B cell (primary cell): ENCODE data around the gene AFG1L. TPM values are rescaled to one million over a fixed set of nuclear protein-coding genes. Genes with fewer than 3 reads are reported as not detected.

Experiments used
- ATAC-seq: fragments of 200-7000 bp; cut with Tn5 transposase; one replicate; pipeline ENCODE4 v1.10.0; 2021; ENCODE audit warnings: low read depth, mild to moderate bottlenecking, moderate number of reproducible peaks, moderate library complexity
- CTCF ChIA-PET: fragments of 350-600 bp; sonication (Branson Sonifier 250); formaldehyde crosslinking; loops from one replicate; lab custom pipeline; 2021; ENCODE audit warnings: antibody characterized with exemption, inconsistent platforms; lab: Charles Lee
- POLR2A ChIA-PET: fragments of 350-600 bp; sonication (Branson Sonifier 250); formaldehyde crosslinking; loops from one replicate; lab custom pipeline; 2021; ENCODE audit warnings: antibody characterized with exemption; lab: Charles Lee
- DNase-seq: peaks from one replicate; pipeline ENCODE4 v3.0.0; 2013
- H2AFZ ChIP-seq: 2 replicates; pipeline ENCODE4 v1.6.1; 2012; ENCODE audit warnings: mild to moderate bottlenecking, low read depth, low read length; ENCODE audit not compliant: insufficient read depth, poor library complexity, severe bottlenecking
- H3K27ac ChIP-seq, 2 donors: 1 replicate in 1 of 2; 2 replicates in 1 of 2; pipeline ENCODE4 v1.5.1; 2012 to 2013; ENCODE audit warnings: low read length in 2 of 2, mild to moderate bottlenecking in 2 of 2, moderate library complexity in 1 of 2
- H3K27me3 ChIP-seq, 4 experiments: fragments of 200-600 bp in 1 of 4; sonication (generic) in 1 of 4; replicated peaks in 1 of 4; 1 replicate in 2 of 4; 2 replicates in 2 of 4; pipeline versions ENCODE4 v1.6.1 to v1.7.0; 2013 to 2016; ENCODE audit warnings: low read length in 3 of 4, mild to moderate bottlenecking in 2 of 4, mixed read lengths in 1 of 4, moderate library complexity in 1 of 4; ENCODE audit not compliant: insufficient read depth in 4 of 4, control insufficient read depth in 3 of 4; ENCODE audit errors: control extremely low read depth in 1 of 4
- H3K36me3 ChIP-seq, 2 experiments: replicated peaks in 1 of 2; 1 replicate in 1 of 2; 2 replicates in 1 of 2; pipeline versions ENCODE4 v1.6.1 to v1.7.1; 2013; ENCODE audit warnings: low read length in 1 of 2; ENCODE audit not compliant: insufficient read depth in 2 of 2, control insufficient read depth in 1 of 2; ENCODE audit errors: control extremely low read depth in 1 of 2, extremely low read depth in 1 of 2
- H3K4me1 ChIP-seq, 2 donors: fragments of 200-600 bp in 1 of 2; sonication (generic) in 1 of 2; 1 replicate in 1 of 2; 2 replicates in 1 of 2; pipeline versions ENCODE4 v1.5.1 to v1.6.1; 2013 to 2017; ENCODE audit warnings: low read length in 2 of 2; ENCODE audit not compliant: control insufficient read depth in 2 of 2, insufficient read depth in 2 of 2
- H3K4me2 ChIP-seq: replicated peaks from 2 replicates; pipeline ENCODE3; 2012; ENCODE audit warnings: mild to moderate bottlenecking, low read depth, low read length; ENCODE audit not compliant: poor library complexity, severe bottlenecking
- H3K4me3 ChIP-seq, 5 experiments: fragments of 200-600 bp in 1 of 5; sonication (generic) in 1 of 5; 1 replicate in 3 of 5; 2 replicates in 2 of 5; pipeline versions ENCODE4 v1.5.1 to v1.7.0; 2011 to 2016; ENCODE audit warnings: low read length in 4 of 5, mild to moderate bottlenecking in 4 of 5, low read depth in 2 of 5, control low read depth in 1 of 5, moderate library complexity in 1 of 5; ENCODE audit not compliant: insufficient read depth in 1 of 5; ENCODE audit errors: control extremely low read depth in 1 of 5, extremely low read depth in 1 of 5
- H3K79me2 ChIP-seq: fragments of 200-600 bp; sonication (generic); one replicate; pipeline ENCODE4 v1.6.0; 2016; ENCODE audit warnings: low read length; ENCODE audit not compliant: control insufficient read depth, insufficient read depth
- H3K9ac ChIP-seq: fragments of 200-600 bp; sonication (generic); 2 replicates; pipeline ENCODE4 v1.6.1; 2017; ENCODE audit warnings: mild to moderate bottlenecking, low read length, moderate library complexity
- H3K9me3 ChIP-seq, 3 donors: one replicate each; pipeline versions ENCODE4 v1.6.1 to v1.7.1; 2013; ENCODE audit warnings: low read length in 2 of 3; ENCODE audit not compliant: control insufficient read depth in 2 of 3, insufficient read depth in 1 of 3; ENCODE audit errors: control extremely low read depth in 1 of 3
- H4K20me1 ChIP-seq: 2 replicates; pipeline ENCODE4 v1.6.0; 2012; ENCODE audit warnings: mild to moderate bottlenecking, low read length; ENCODE audit not compliant: insufficient read depth, control insufficient read depth, poor library complexity, severe bottlenecking
- H3K27ac Mint-ChIP-seq: one replicate; pipeline ENCODE4 v1.8.0; 2021; ENCODE audit warnings: mixed read lengths
- H3K27me3 Mint-ChIP-seq: one replicate; pipeline ENCODE4 v1.8.0; 2021; ENCODE audit warnings: mixed read lengths
- H3K4me1 Mint-ChIP-seq: one replicate; pipeline ENCODE4 v1.8.0; 2021; ENCODE audit warnings: mixed read lengths
- H3K4me3 Mint-ChIP-seq: one replicate; pipeline ENCODE4 v1.8.0; 2021; ENCODE audit warnings: mixed read lengths
- H3K9me3 Mint-ChIP-seq: one replicate; pipeline ENCODE4 v1.8.0; 2022; ENCODE audit warnings: mixed read lengths; ENCODE audit not compliant: insufficient read depth
- CTCF ChIP-seq: fragments of 200-600 bp; IDR thresholded peaks from one replicate; pipeline ENCODE4 v1.8.0; 2022; ENCODE audit warnings: antibody characterized with exemption, mild to moderate bottlenecking
- EZH2 ChIP-seq: IDR thresholded peaks from 2 replicates; pipeline ENCODE4 v1.6.1; 2012; ENCODE audit warnings: borderline replicate concordance, low read depth, mild to moderate bottlenecking, moderate library complexity, low read length; ENCODE audit not compliant: insufficient read depth, poor library complexity, severe bottlenecking
- WGBS: methylation state at CpG from one replicate; pipeline ENCODE4 v1.1.5; 2013; ENCODE audit warnings: missing lambda C conversion rate; ENCODE audit not compliant: insufficient coverage; 5-methylcytosine and 5-hydroxymethylcytosine counted together
- intact Hi-C: fragments of 100-400 bp; cut with micrococcal nuclease; formaldehyde crosslinking; loops from one replicate; pipeline ENCODE4 v1.10.0; 2022
- polyA plus RNA-seq: library from polyadenylated mRNA; depleted of rRNA; stranded (reverse); fragments of >200 nt; gene quantifications from 2 replicates; pipeline ENCODE4 v1.2.3, GENCODE V29; 2012
- total RNA-seq, 2 donors: library from RNA; stranded (reverse); fragments of 120-200 nt in 1 of 2; gene quantifications; 1 replicate in 1 of 2; 2 replicates in 1 of 2; pipeline versions ENCODE4 v1.2.3 to v1.2.4, GENCODE V29; 2013 to 2022

AFG1L gene
- total and polyA plus RNA-seq, 2 donors (not counting 1 experiment from before 2014, with no cell fraction given) = 1.8 to 14.2 TPM

DNA sequence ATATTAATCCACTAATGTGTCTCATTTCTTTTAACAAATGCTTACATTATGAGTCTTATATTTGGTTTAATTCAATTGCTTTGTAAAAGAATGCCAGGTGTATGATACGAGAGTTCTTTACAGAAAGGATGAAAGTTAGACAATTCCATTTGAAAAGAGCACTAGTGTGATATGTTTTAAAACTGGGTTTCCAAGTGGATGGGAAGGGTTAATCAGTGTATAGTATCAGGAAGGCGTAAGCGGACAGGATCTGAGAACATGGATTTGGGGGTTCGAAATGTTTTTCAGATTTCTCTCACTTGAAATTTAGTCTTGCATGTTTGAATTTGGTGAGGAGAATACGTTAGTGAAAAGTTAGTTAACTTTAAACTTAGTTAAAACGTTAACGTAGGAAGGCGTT lies 268.4 kb downstream of the AFG1L start:
- Mint-ChIP-seq H3K27ac (no peak overlapping the region), H3K27me3 (no peaks in the 10 kb centered on the region), H3K4me1 (peaks cover 55% of the 10 kb centered on the region), H3K4me3 (no peak overlapping the region), H3K9me3 (no peaks in the 10 kb centered on the region)
- H4K20me1 ChIP-seq = peaks cover 51% of the 10 kb centered on the region
- peaks cover 0 to 5% of the 10 kb centered on the region in 2 experiments for H3K36me3 ChIP-seq
- POLR2A ChIA-PET = no interaction called here
- H3K9me3 ChIP-seq = peaks cover 0 to 9% (median 0%) of the 10 kb centered on the region in 3 donors
- peaks cover 19% of the 10 kb centered on the region for H3K79me2 ChIP-seq
- no peak for DNase-seq
- ATAC-seq = no peak
- TF ChIP-seq CTCF (no peak), EZH2 (no peak)
- intact Hi-C loops = no loop called here
- peaks cover 43 to 47% of the 10 kb centered on the region in 2 donors for H3K4me1 ChIP-seq
- H2AFZ ChIP-seq = no peak overlapping the region
- no peaks in the 10 kb centered on the region for H3K27me3 ChIP-seq
- 100% methylated on average over 4 of the region's 8 CpGs for WGBS
- H3K4me3 ChIP-seq = peak overlapping the region in 1 of 5 experiments; percentile 48
- CTCF ChIA-PET = no interaction called here
- no peak overlapping the region for H3K9ac ChIP-seq
- H3K4me2 ChIP-seq = no peak overlapping the region
- no peak overlapping the region for H3K27ac ChIP-seq

DNA sequence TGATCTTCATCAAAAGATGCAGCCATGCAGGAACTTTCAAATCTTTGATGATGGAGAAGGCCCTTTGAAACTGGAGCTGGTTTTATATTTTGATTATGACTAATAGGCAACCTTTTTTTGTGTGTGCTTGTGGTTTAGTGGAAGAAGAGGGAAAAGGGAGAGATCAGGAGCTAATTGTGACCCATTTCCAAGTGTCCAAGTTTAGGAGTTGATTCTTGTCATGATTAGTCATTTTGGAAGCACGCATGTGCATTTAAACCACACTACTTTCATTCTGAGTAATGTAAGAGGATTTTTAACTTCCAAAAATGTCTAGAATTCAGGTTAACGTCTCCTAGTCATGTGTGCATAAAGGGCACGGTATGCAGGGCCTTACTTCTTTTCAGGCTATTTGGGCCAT lies 269.3 kb downstream of the AFG1L start:
- peaks cover 43 to 51% of the 10 kb centered on the region in 2 donors for H3K4me1 ChIP-seq
- peak overlapping the region; percentile 0 for H3K27ac Mint-ChIP-seq
- TF ChIP-seq CTCF = no peak
- no peak for TF ChIP-seq EZH2
- no CpG with 5 or more reads among the region's 3 CpGs for WGBS
- DNase-seq (peak; percentile 37), ATAC-seq (no peak)
- H3K4me2 ChIP-seq = peak overlapping the region; percentile 73
- no peak overlapping the region for H3K4me3 Mint-ChIP-seq
- H3K27me3 Mint-ChIP-seq = no peaks in the 10 kb centered on the region
- intact Hi-C loops = loop anchor here (2.0 kb wide), 1 partner anchor 877 kb away; the partner anchor contains the start of genes PPIL6 and SMPD2
- H3K9me3 Mint-ChIP-seq = no peaks in the 10 kb centered on the region
- no peak overlapping the region for H3K27ac ChIP-seq
- CTCF ChIA-PET = interaction anchor here (1.5 to 1.7 kb wide), 2 partner anchors 20 to 22 kb away, joined by 3 to 7 read pairs; no protein-coding TSS in a partner anchor
- peaks cover 60% of the 10 kb centered on the region for H4K20me1 ChIP-seq
- H3K79me2 ChIP-seq = peaks cover 27% of the 10 kb centered on the region
- peaks cover 0 to 9% (median 0%) of the 10 kb centered on the region in 3 donors for H3K9me3 ChIP-seq
- H3K36me3 ChIP-seq = peaks cover 0 to 7% of the 10 kb centered on the region in 2 experiments
- no peak overlapping the region for H3K9ac ChIP-seq
- peak overlapping the region in 1 of 5 experiments; percentile 3 for H3K4me3 ChIP-seq
- peaks cover 61% of the 10 kb centered on the region for H3K4me1 Mint-ChIP-seq
- POLR2A ChIA-PET = no interaction called here
- no peaks in the 10 kb centered on the region for H3K27me3 ChIP-seq
- H2AFZ ChIP-seq = no peak overlapping the region
